ENCODE data around the gene TUBB. TPM values are rescaled to one million over a fixed set of nuclear protein-coding genes. Genes with fewer than 3 reads are reported as not detected.
"Not testable (repeated sequence)": the region's sequence is repeated elsewhere in the genome, so short reads cannot be mapped to it uniquely, and the experiment has no call there.

Gene TUBB
- total and polyA plus RNA-seq, 9 of the 15 experiments (the other 6 are each of a cell fraction or from before 2014, with no cell fraction given) = 971 to 2,870 (median 1,478) TPM

GRCh38 chr6:30717845-30718720, 2.1 kb upstream of the TUBB start (continued):
- TF ChIP-seq ZBTB11 (CRISPR knock-in tag; IDR thresholded peaks at IDR 0.05) (peak in 1 of 3 experiments; percentile 29; a peak in 1 of 6 replicates), FOSL1 (tag; conservative IDR thresholded peaks at IDR 0.05) (peak; percentile 67), IFI16 (CRISPR knock-in tag; IDR thresholded peaks at IDR 0.05) (peak; percentile 64; the same call in 1 of the 2 replicates), NR1H2 (CRISPR knock-in tag; IDR thresholded peaks at IDR 0.05) (0 out of 2 replicates have a peak, but pooled peaks have one; percentile 10), NR4A1 (tag; IDR thresholded peaks at IDR 0.05) (peak; percentile 30; the same call in 1 of the 2 replicates), PATZ1 (CRISPR knock-in tag; IDR thresholded peaks at IDR 0.05; ENCODE audit: borderline replicate concordance) (0 out of 2 replicates have a peak, but pooled peaks have one; percentile 46), ZNF707 (CRISPR knock-in tag; conservative IDR thresholded peaks at IDR 0.05) (peak; percentile 52; the same call in 1 of the 2 replicates), MLLT1 (IDR thresholded peaks at IDR 0.05) (peak in 1 of 2 experiments; percentile 95; a peak in 2 of 4 replicates), ID3 (CRISPR knock-in tag; IDR thresholded peaks at IDR 0.05) (0 out of 2 replicates have a peak, but pooled peaks have one; percentile 32), FOXJ2 (tag; IDR thresholded peaks at IDR 0.05) (0 out of 2 replicates have a peak, but pooled peaks have one; percentile 24), STAT5A (IDR thresholded peaks at IDR 0.05; ENCODE audit: borderline replicate concordance, low read length) (0 out of 2 replicates have a peak, but pooled peaks have one; percentile 5), CREB3L1 (IDR thresholded peaks at IDR 0.05; ENCODE audit: borderline replicate concordance, low read depth) (0 out of 2 replicates have a peak, but pooled peaks have one; percentile 62)
- not testable (repeated sequence) for TF ChIP-seq NR4A1 (CRISPR knock-in tag; IDR thresholded peaks at IDR 0.05); ID3 (tag; IDR thresholded peaks at IDR 0.05)

All from K562 (cell line).